ENCODE measurements around the gene TRIM17.

Gene TRIM17

GRCh38 chr1:228358039-228358763, 58.5 kb downstream of the TRIM17 start:
- in situ Hi-C loops (cut with MboI; ENCODE audit: low sequenced_read_pairs): no loop called here

Measured in HL-60/S4 treated with retinoic acid at 250 ng/mL for 4 days and 3 days (cell line).